Smooth muscle cell of the umbilical artery (primary cell): ENCODE measurements around the gene SEC61A2. TPM values are rescaled to one million over a fixed set of nuclear protein-coding genes. Genes with fewer than 3 reads are reported as not detected.

Source experiments
- total RNA-seq: library from RNA; depleted of rRNA; stranded (reverse); fragments of >200 nt; gene quantifications from 2 replicates; pipeline ENCODE4 v1.2.3, GENCODE V29; 2014

SEC61A2 gene
- total RNA-seq = 12.5 and 16.3 TPM in 2 replicates

DNA sequence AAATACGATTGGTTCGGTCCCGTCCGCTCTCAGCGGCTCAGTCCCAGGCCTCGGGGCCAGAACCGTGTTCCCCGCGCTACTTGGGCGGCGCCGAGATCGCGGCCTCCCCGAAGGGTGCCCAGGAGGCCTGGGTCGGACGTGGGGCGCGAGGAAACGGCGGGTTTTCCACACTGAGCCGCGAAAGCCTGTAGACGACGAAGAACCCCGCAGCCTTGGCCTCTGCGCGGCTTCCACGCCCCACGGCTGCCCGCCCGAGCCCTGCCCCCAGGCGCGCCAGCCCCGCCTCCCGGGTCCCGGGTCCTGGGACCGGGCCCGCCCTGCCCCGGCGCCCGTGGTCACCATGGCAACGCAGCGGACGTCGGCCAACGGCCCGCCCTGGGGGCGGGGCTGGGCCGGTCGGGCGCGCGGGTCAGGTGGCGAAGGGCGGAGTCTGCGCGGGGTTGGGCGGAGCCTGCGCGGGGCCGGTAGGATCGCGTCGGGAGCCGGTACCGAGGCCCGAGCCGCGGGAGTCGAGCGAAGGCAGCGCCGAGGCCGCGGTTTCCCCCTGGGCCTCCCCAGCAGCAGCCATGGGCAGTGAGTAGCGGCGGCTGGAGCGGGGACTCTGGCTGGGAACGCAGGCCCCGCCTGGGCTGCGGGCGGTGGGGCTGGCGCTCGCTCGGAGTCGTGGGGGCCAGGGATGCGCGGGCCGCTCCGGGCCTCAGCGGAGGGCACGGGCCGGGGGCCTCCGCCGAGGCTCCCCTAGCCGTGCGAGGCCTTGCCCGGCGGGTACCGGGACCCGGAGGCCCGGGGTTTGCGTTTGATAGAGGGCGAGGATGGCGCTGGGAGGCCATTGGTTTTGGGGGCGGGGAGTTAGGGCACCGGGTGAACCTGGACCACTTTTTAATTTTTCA is at the start of gene SEC61A2:
SEC61A2 (plus strand) TSS at position 456 of the 890 bp plus-strand sequence; CDS start at position 567, 111 bp downstream.

GRCh38 chr10:12195603-12196506 is 66.4 kb downstream of the SEC61A2 start, which contains the start of the genes CDC123 and NUDT5:
Gene CDC123 (plus strand): TSS chr10:12196188. CDS start chr10:12196246, 58 bp downstream.
Gene NUDT5 (minus strand): TSS chr10:12195891. CDS start chr10:12186291, 9,600 bp downstream.

Other genes starting within 250 kb of the SEC61A2 start
- 14.8 and 28.4 TPM in 2 replicates for gene UPF2, start 86.9 kb upstream of the SEC61A2 start, total RNA-seq
- 22.9 and 25.3 TPM in 2 replicates for gene DHTKD1, start 60.7 kb upstream of the SEC61A2 start, total RNA-seq
- 72.0 and 80.2 TPM in 2 replicates for gene NUDT5, start 66.2 kb downstream of the SEC61A2 start, total RNA-seq
- gene CDC123, start 66.5 kb downstream of the SEC61A2 start, total RNA-seq = 106 and 168 TPM in 2 replicates
- 1.8 and 4.4 TPM in 2 replicates for gene CAMK1D, start 219.9 kb downstream of the SEC61A2 start, total RNA-seq